Tracheal epithelial cell (primary cell): ENCODE results near the gene PTH2. TPM values are rescaled to one million over a fixed set of nuclear protein-coding genes. Genes with fewer than 3 reads are reported as not detected.

Source experiments
- total RNA-seq: library from RNA; depleted of rRNA; stranded (reverse); fragments of >200 nt; gene quantifications from 2 replicates; pipeline ENCODE4 v1.2.1, GENCODE V29; 2014

Gene PTH2
- not detected in 2 replicates for total RNA-seq

GRCh38 chr19:49423071-49423984 is at the start of gene PTH2:
Gene PTH2 (minus strand): TSS chr19:49423441. CDS start chr19:49423339, 102 bp downstream.

DNA sequence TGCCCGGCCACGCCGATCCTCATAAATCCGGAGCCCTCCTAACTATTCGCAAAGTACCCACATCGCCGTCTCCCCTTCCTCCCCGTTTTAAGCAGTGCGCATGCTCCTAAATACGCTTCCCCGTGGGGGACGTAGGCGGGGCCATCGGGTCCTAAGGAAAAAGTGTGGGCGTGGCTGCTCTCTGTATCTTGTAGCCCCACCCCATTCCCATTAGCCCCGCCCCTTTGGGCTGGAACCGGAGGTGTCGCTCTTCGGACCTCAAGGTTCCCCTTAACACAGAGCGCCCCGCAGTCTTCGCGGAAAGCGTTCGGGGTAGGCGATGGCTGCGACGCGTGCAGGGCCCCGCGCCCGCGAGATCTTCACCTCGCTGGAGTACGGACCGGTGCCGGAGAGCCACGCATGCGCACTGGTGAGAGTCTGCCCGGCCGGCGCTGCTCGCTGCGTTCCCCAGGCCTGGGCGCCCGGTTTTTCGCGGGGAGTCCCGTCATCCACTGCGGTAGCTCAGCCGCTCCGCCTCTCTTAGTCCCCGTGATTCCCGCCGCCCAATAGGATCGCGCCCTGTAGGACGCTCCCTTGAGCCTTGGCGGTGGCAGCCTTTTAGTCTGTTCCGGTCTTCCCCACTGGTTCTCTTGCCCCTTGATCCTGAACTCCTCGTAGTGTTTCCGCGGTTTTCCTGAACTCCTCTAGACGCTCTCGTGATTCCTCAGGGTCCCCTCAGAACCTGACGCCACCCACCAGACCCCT is 29.9 kb upstream of the PTH2 start, which contains the start of gene ALDH16A1:
ALDH16A1 (plus strand) TSS at position 213 of the 744 bp plus-strand sequence; CDS start at position 320, 107 bp downstream.

GRCh38 chr19:49451430-49452181 is 28.4 kb upstream of the PTH2 start, which contains the start of gene PIH1D1:
Gene PIH1D1 (minus strand): TSS chr19:49451814. CDS start chr19:49451574, 240 bp downstream.

GRCh38 chr19:49441210-49441959 is 18.1 kb upstream of the PTH2 start, which contains the start of gene SLC17A7:
Gene SLC17A7 (minus strand): TSS chr19:49441527. CDS start chr19:49441379, 148 bp downstream.

DNA sequence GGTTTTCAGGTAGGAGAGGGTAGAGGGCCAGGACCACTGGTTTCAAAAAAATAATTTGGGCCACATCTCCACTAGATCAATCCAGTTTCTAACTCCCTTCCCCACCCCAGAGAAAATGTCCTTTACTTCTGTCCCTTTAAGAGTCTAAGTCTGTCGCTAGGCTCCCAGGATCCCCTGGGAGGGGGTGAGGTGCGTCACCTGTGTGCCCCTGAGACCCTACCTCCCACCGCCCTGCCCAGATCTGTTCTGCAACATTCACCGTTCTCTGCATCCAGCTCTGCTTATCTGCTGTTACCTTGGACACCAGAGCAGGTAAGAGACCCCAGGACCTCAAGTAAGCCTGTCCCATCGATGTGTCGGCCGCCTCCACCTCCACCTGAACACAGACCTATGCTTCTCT is 1.9 kb upstream of the PTH2 start, which contains the start of gene GFY:
GFY (plus strand) TSS at position 211 of the 400 bp plus-strand sequence. CDS start 1,043 bp downstream, outside the sequence.

DNA sequence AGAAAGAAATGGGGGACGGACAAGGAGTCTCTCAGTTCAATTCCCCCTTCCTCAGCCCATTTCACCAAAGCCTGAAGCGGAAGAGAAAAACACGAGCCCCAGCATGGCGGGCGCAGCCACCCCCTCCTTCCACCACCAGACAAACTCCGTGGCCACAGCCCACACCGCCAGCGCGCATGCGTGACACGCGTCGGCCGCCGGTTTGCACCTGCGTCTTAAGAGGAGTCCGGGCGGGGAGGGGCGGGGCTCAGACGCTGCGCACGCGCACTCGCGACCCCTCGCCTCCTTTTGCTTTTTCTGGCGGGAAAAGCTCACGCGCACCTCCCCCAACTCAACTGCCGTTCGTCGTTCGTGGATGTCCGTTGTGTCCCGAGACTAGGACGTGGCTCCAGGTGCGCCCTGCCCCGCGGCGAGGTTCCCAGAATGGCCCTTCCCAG is 35.3 kb downstream of the PTH2 start, which contains the start of gene KASH5:
KASH5 (plus strand) TSS at position 314 of the 437 bp plus-strand sequence. CDS start 2,635 bp downstream, outside the sequence.

Other genes with a start within 250 kb of the PTH2 start
- gene SLC6A16, start 98.2 kb downstream of the PTH2 start, total RNA-seq = under 0.01 TPM in 1 of 2 replicates, not detected in the other
- 0.21 TPM in 1 of 2 replicates, not detected in the other for gene CD37, start 88.0 kb downstream of the PTH2 start, total RNA-seq
- 13.6 and 35.2 TPM in 2 replicates for gene TEAD2, start 61.0 kb downstream of the PTH2 start, total RNA-seq
- gene DKKL1, start 59.6 kb downstream of the PTH2 start, total RNA-seq = under 0.01 TPM in 1 of 2 replicates, not detected in the other
- gene KASH5, start 35.2 kb downstream of the PTH2 start, total RNA-seq = not detected in 2 replicates
- gene GFY, start 1.9 kb upstream of the PTH2 start, total RNA-seq = not detected in 2 replicates
- gene SLC17A7, start 18.1 kb upstream of the PTH2 start, total RNA-seq = not detected in 2 replicates
- 98.9 and 148 TPM in 2 replicates for gene PIH1D1, start 28.4 kb upstream of the PTH2 start, total RNA-seq
- 23.7 and 48.0 TPM in 2 replicates for gene ALDH16A1, start 29.8 kb upstream of the PTH2 start, total RNA-seq
- gene FLT3LG, start 50.8 kb upstream of the PTH2 start, total RNA-seq = not detected in 2 replicates
- gene RPL13A, start 64.2 kb upstream of the PTH2 start, total RNA-seq = 6,353 and 8,609 TPM in 2 replicates
- gene RPS11, start 73.0 kb upstream of the PTH2 start, total RNA-seq = 5,302 and 8,401 TPM in 2 replicates
- 25.8 and 32.6 TPM in 2 replicates for gene FCGRT, start 89.2 kb upstream of the PTH2 start, total RNA-seq
- gene RCN3, start 104.6 kb upstream of the PTH2 start, total RNA-seq = 1.7 and 1.9 TPM in 2 replicates
- 63.5 and 88.0 TPM in 2 replicates for gene NOSIP, start 157.1 kb upstream of the PTH2 start, total RNA-seq
- 6.0 and 7.2 TPM in 2 replicates for gene PRRG2, start 157.9 kb upstream of the PTH2 start, total RNA-seq
- gene PRR12, start 167.7 kb upstream of the PTH2 start, total RNA-seq = 0.96 and 2.1 TPM in 2 replicates
- gene RRAS, start 216.7 kb upstream of the PTH2 start, total RNA-seq = 22.8 and 34.9 TPM in 2 replicates
- 14.2 and 16.4 TPM in 2 replicates for gene SCAF1, start 218.8 kb upstream of the PTH2 start, total RNA-seq
- gene IRF3, start 242.4 kb upstream of the PTH2 start, total RNA-seq = 98.1 and 111 TPM in 2 replicates
- 2.4 and 3.8 TPM in 2 replicates for gene BCL2L12, start 242.5 kb upstream of the PTH2 start, total RNA-seq